PC-9 (cell line): Measurements from ENCODE around the gene NPEPL1.

Experiments used
- CTCF ChIP-seq: fragments of 200-600 bp; sonication (generic); conservative IDR thresholded peaks from 2 replicates; pipeline ENCODE4 v1.6.1; 2017; ENCODE audit warnings: mixed run types, antibody characterized with exemption, mild to moderate bottlenecking, moderate library complexity
- EZH2 ChIP-seq: fragments of 200-600 bp; sonication (generic); IDR thresholded peaks from 2 replicates; pipeline ENCODE4 v1.8.0; 2017; ENCODE audit warnings: antibody characterized with exemption, low read depth

GRCh38 chr20:58685988-58686387 is 6.6 kb upstream of the NPEPL1 start:
- no peak for TF ChIP-seq CTCF
- TF ChIP-seq EZH2 = no peak
